Suprapubic skin (tissue), 4 donors: Measurements from ENCODE around the gene TFDP1.

Experiments
- CTCF ChIP-seq, 2 donors: fragments of 200-600 bp in 1 of 2; fragments of 450-650 bp in 1 of 2; sonication (generic) in 1 of 2; IDR thresholded peaks; one replicate each; pipeline ENCODE4 v1.5.1; 2016 to 2019; ENCODE audit warnings: antibody characterized with exemption in 2 of 2, mild to moderate bottlenecking in 1 of 2, moderate library complexity in 1 of 2
- POLR2A ChIP-seq, 2 donors: fragments of 450-650 bp; IDR thresholded peaks; one replicate each; pipeline ENCODE4 v1.6.1; 2017; ENCODE audit warnings: antibody characterized with exemption in 2 of 2, mild to moderate bottlenecking in 2 of 2, moderate library complexity in 2 of 2
- POLR2AphosphoS5 ChIP-seq, 3 donors: sonication (generic); formaldehyde crosslinking; IDR thresholded peaks; one replicate each; pipeline ENCODE4 v1.6.1; 2017; ENCODE audit warnings: antibody characterized with exemption in 3 of 3

DNA sequence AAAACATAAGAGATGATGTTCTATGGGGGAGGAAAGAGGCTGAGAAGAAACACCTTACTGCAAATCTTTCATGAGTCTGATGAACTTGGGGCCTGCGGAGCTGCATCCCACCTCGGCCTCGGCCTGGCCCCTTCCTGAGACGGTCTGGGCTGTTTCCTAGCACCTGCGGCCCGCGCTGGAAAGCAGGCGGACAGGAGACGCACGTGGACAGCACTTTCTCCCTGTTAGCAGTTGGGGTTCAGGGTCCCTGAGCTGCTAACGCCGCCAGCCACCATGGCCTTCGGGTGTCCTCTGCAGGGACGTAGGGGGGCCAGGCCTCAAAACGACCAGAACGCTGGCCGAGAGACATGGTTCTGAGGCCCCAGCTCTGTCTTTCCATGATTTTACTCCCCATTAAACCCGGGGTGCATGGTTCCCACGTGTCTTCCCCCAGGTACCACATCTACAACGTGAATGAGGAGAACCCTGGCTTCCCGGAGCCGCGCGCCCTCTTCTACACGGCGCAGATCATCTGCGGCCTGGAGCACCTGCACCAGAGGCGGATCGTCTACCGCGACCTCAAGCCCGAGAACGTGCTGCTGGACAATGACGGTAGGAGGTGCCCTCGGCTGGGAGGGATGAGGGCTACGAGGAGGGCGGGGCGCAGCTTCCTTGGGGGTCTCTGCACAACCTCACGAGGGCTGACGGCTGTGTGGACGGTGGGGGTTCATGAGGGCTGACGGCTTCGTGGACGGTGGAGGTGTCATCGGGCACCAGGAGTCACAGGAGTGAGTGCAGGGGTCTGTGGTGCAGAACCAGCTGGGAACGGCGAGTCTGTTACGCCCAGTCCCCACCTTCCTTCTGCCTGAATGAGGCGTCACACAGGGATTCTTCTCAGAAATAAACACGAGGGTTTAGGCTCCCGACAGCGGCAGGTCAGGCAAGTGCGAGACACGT, 86.8 kb downstream of the TFDP1 start:
- no peak for TF ChIP-seq CTCF (IDR thresholded peaks at IDR 0.05)
- TF ChIP-seq POLR2AphosphoS5 (IDR thresholded peaks at IDR 0.05): no peak
- TF ChIP-seq POLR2A (IDR thresholded peaks at IDR 0.05): no peak
